Measurements from ENCODE around the gene ZFAND2A. TPM values are rescaled to one million over a fixed set of nuclear protein-coding genes. Genes with fewer than 3 reads are reported as not detected.
"Not testable (repeated sequence)": the region's sequence is repeated elsewhere in the genome, so short reads cannot be mapped to it uniquely, and the experiment has no call there.

ZFAND2A gene
- total RNA-seq, 2 donors from 2014 or later = 40.7 to 90.0 TPM

DNA sequence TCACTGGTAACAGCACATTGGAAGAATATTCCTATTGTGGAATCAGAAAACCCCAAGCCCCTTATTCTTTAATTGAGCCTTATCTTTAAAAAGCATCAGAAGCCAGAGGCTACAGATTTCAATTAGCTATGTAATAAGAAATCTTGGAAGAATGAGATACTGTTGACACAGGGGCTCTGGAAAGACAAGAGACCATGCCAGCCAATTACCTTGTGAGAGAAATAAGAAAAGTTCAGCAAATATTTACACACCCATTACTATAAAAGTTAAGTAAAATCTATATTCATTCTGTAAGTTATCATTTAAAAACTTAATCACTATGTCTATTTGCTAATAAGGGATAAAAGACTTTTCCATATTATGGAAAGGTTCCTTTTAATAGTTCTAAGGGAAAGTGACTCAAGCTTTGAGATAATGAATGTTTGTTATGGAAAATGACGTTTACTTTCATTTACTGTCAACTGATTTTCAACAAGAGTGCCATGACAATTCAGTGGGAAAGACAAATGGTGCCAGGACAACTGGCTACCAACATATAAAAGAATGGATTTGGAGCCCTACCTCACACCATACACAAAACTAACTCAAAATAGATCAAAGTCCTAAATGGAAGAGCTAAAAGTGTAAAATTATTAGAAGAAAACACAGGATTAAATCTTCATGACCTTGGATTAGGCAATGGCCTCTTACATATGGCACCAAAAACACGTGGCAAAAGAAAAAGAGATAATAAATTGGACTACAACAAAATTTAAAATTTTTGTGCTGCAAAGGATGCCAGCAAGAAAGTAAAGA, 28.3 kb downstream of the ZFAND2A start:
- no peak for ATAC-seq

DNA sequence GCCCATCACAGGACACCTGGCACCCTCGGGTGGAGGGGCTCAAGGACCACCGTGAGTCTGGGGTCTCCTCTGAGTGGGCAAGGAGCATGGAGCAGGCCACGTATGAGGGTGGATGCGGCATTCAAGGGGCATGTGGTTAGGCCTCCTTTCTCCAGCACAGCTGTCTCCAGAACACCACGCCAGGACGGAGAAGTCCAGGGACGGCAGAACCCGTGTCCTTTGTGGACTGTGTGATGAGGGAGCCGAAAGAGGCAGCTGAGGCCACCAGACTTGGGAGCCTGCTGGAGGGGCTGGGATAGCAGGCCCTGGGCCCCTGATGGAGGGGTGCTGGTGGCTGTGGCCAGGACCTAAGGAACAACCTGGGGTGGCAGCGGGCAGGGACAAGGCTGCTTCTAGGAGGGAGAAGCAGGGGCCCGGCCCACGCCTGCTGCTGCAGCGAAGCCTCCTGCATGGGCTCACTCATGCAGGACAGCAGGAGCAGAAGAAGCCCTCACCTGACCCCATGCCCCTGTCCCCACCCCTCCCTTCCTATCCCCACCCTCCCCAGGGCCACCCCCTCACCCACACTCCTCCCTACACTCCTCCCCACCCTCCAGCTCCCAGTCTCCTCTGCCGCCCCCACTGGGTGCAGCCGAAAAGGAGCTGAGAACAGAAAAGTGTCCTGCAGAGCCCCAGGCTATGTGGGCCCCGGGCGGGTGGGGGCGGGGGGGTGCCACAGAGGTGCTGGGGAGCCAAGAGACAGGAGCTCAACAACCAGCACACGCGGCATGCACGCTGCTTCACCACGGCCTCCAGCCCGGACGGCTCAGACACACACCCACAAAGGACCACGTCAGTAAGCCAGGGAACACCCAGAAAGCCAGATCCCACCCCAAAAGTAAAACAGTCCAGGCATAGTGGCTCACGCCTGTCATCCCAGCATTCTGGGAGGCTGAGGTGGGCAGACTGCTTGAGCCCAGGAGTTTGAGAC, 29.7 kb downstream of the ZFAND2A start:
- DNase-seq (no peak), ATAC-seq (no peak)
- intact Hi-C loops (cut with DNase I, micrococcal nuclease) = no loop called here

More for the DNA sequence above, 28.3 kb downstream of the ZFAND2A start:
- intact Hi-C loops (cut with DNase I, micrococcal nuclease) = no loop called here
- DNase-seq = no peak

DNA sequence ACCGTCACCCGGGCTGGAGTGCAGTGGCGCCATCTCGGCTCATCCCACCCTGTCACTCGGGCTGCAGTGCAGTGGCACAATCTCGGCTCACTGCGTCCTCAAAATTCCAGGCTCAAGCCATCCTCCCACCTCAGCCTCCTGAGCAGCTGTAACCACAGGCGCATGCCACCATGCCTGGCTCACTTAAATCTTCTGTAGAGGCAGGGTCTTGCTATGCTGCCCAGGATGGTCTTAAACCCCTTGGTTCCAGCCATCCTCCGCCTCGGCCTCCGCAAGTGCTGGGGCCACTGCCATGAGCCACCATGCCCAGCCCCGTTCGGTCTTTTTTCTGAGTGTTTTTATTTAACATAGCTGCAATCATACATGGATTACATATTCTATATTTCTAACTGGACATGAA, 30.6 kb downstream of the ZFAND2A start:
- intact Hi-C loops (cut with DNase I, micrococcal nuclease) = no loop called here
- DNase-seq (no peak), ATAC-seq (no peak)

DNA sequence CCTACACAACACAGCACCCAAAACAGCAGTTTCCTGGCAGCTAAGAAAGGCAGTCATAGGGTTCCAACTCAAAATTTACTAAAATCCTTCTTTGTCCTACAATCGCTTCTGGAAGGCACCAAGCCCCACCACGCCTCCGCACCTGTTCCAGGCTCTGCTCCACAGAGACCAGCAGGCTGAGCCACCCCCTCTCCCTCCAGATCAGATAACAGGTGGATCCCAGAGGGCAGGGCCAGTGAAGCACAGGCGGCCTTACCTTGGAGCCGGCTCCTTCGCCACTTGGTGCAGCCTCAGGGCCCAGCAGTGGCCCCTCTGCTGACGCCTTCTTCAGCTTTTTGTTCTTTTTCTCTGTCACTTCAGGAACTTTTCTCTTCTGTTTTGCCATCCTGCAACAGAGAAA, 33.0 kb downstream of the ZFAND2A start:
- ATAC-seq = no peak
- DNase-seq = no peak
- intact Hi-C loops (cut with DNase I, micrococcal nuclease) = no loop called here

GRCh38 chr7:1125603-1125969, 34.4 kb downstream of the ZFAND2A start:
- no peak for DNase-seq
- intact Hi-C loops (cut with DNase I, micrococcal nuclease) = no loop called here
- no peak for ATAC-seq

- intact Hi-C loops (cut with DNase I, micrococcal nuclease) = no loop called here
These were observed 35.0 kb downstream of the ZFAND2A start for GRCh38 chr7:1124816-1125602.

GRCh38 chr7:1124164-1124563, 35.8 kb downstream of the ZFAND2A start:
- ATAC-seq = no peak
- no peak for DNase-seq
- intact Hi-C loops (cut with DNase I, micrococcal nuclease) = no loop called here

More at GRCh38 chr7:1124816-1125602, 35.0 kb downstream of the ZFAND2A start:
- ATAC-seq (peak; percentile 59), DNase-seq (no peak)

DNA sequence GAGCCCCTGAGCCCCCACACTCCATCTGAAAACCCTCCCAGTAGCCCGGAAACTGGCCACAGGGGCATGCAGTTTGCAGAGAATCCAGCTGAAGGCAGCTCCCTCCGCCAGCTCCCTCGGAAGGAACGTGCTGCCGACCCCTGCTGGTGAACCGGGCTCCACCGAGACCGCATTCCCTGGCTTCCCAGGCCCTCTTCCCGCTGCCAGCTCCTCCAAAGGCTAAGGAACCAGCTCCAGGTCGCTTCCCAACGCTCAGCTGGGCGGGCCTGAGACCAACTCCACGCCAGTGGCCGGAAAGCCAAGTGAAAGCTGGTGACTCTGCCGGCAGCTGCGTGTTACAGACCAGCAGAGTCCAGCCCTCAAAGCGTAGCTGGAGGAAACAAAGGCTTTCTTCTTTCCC, 36.3 kb downstream of the ZFAND2A start:
- ATAC-seq (peak; percentile 31), DNase-seq (peak; percentile 47 to 56)
- intact Hi-C loops (cut with DNase I, micrococcal nuclease) = no loop called here

- no peak for DNase-seq
- intact Hi-C loops (cut with DNase I, micrococcal nuclease) = no loop called here
- no peak for ATAC-seq
These were observed 37.0 kb downstream of the ZFAND2A start for GRCh38 chr7:1122832-1123501.

DNA sequence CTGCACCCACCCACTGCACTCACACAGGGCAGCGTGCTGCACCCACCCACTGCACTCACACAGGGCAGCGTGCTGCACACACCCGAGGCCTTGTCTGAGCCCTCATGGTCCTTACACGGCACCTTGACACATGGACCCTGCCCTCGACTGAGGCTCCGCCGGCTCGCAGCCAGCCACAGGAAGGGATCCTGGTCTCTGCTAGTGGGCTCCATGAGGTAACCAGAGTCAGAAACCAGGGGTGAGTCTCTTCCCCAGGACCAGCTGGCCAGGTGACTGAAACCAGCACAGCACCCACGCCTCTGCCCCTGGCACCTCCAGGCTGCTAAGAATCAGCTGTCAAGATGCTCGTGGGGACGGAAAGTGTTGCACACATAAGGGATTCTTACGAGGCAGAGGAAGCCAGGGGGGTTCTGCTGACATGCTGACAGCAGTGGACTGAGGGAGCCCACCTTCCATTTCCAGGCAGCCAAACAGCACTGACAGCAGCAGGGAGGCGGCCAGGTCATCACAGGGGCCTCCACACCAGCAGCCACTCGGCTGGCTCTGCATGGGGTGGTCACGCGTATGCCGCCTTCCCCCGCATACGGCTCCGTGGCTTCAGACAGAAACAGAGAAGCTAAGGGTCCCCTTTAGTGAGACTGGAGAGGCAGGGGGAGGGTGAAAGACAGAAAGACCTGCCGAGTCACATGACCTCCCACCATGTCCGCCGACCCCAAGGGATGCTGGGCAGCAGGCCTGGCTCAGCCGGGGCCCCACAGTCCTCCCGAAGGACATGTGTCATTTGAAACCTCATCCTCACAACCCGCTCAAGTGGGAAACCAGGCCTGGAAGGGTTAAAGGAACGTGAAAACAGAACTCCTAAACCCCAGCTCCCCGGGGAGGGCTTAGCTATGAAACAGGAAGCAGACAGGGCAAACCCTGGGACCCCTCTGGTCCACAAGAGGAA, 37.8 kb downstream of the ZFAND2A start:
- DNase-seq = no peak
- no peak for ATAC-seq
- intact Hi-C loops (cut with DNase I, micrococcal nuclease) = no loop called here

GRCh38 chr7:1121476-1121875, 38.5 kb downstream of the ZFAND2A start:
- intact Hi-C loops (cut with DNase I, micrococcal nuclease) = no loop called here
- ATAC-seq (no peak), DNase-seq (no peak)

- intact Hi-C loops (cut with DNase I, micrococcal nuclease) = no loop called here
- no peak for DNase-seq
These were observed 39.2 kb downstream of the ZFAND2A start for GRCh38 chr7:1120791-1121190.

GRCh38 chr7:1119201-1119600, 40.8 kb downstream of the ZFAND2A start:
- ATAC-seq = no peak
- no peak for DNase-seq
- intact Hi-C loops (cut with DNase I, micrococcal nuclease) = no loop called here

More at GRCh38 chr7:1120791-1121190, 39.2 kb downstream of the ZFAND2A start:
- no peak for ATAC-seq

DNA sequence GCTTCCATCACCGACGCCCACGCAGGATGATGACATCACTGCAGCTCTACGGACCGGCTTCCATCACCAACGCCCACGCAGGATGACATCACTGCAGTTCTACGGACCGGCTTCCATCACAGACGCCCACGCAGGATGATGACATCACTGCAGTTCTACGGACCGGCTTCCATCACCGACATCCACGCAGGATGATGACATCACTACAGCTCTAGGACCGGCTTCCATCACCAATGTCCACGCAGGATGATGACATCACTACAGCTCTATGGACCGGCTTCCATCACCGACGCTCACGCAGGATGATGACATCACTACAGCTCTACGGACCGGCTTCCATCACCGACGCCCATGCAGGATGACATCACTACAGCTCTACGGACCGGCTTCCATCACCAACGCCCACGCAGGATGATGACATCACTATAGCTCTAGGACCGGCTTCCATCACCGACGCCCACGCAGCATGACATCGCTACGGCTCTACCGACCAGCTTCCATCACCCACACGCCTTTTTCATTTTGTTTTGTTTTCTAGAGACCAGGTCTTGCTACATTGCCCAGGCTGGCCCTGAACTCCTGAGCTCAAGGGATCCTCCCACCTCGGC, 42.6 kb downstream of the ZFAND2A start:
- intact Hi-C loops (cut with DNase I, micrococcal nuclease) = no loop called here
- ATAC-seq (no peak), DNase-seq (no peak)

DNA sequence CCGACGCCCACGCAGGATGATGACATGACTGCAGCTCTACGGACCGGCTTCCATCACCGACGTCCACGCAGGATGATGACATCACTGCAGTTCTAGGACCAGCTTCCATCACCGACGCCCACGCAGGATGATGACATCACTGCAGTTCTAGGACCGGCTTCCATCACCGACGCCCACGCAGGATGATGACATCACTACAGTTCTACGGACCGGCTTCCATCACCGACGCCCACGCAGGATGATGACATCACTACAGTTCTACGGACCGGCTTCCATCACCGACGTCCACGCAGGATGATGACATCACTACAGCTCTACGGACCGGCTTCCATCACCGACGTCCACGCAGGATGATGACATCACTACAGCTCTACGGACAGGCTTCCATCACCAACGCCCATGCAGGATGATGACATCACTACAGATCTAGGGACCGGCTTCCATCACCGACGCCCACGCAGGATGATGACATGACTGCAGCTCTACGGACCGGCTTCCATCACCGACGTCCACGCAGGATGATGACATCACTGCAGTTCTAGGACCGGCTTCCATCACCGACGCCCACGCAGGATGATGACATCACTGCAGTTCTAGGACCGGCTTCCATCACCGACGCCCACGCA, 43.5 kb downstream of the ZFAND2A start:
- ATAC-seq; DNase-seq; intact Hi-C loops (cut with DNase I, micrococcal nuclease): not testable (repeated sequence)

DNA sequence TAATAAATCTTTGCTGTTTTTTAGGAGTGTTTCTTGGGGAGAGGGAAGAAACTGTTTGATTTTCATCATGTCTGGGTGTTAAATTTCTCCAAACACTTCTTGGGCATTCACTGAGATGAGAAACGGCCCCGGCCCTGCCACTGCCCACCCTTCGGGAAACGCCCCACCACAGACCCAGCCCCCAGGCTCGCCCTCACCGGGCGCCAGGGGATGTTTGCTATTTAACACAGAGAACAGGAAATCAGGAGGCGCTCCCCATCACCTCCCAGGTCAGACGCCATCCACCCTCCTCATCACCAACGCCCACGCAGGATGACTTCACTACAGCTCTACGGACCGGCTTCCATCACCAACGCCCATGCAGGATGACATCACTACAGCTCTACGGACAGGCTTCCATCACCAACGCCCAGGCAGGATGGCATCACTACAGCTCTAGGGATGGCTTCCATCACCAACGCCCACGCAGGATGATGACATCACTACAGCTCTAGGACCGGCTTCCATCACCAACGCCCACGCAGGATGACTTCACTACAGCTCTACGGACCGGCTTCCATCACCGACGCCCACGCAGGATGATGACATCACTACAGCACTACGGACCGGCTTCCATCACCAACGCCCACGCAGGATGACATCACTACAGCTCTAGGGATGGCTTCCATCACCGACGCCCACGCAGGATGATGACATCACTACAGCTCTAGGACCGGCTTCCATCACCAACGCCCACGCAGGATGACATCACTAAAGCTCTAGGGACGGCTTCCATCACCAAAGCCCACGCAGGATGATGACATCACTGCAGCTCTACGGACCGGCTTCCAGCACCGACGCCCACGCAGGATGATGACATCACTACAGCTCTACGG, 44.6 kb downstream of the ZFAND2A start:
- intact Hi-C loops (cut with DNase I, micrococcal nuclease); DNase-seq; ATAC-seq: not testable (repeated sequence)
